ENCODE data around the gene USP14. TPM values are rescaled to one million over a fixed set of nuclear protein-coding genes. Genes with fewer than 3 reads are reported as not detected.

The USP14 gene
- total RNA-seq, 1 experiment from 2014 or later, result 56.1 TPM

GRCh38 chr18:240175-240574, 81.8 kb downstream of the USP14 start:
- no peaks in the 10 kb centered on the region for H3K27me3 ChIP-seq (ENCODE audit: insufficient read depth, low read length)
- no peak overlapping the region for H3K4me2 ChIP-seq (ENCODE audit: low read length)
- CTCF ChIA-PET, result no interaction called here
- no peaks in the 10 kb centered on the region for H3K4me1 ChIP-seq (ENCODE audit: control insufficient read depth in 1 of 2, insufficient read depth in 2 of 2, low read length in 2 of 2)
- DNase-seq (ENCODE audit: low read depth, low spot score), result no peak
- no peak overlapping the region for H3K4me3 ChIP-seq (replicated peaks in 1 of 2; ENCODE audit: low read depth in 1 of 2, low read length in 2 of 2)
- POLR2A ChIA-PET, result no interaction called here
- no peak overlapping the region for H2AFZ ChIP-seq (ENCODE audit: low read depth, low read length, poor library complexity, severe bottlenecking)
- no peaks in the 10 kb centered on the region for H3K36me3 ChIP-seq (ENCODE audit: control insufficient read depth in 1 of 2, insufficient read depth in 2 of 2, low read length in 2 of 2)
- no peak overlapping the region for H3K27ac ChIP-seq (ENCODE audit: low read depth, low read length)
- no peaks in the 10 kb centered on the region for H3K9me3 ChIP-seq (ENCODE audit: control insufficient read depth in 1 of 2, insufficient read depth in 1 of 2, low read depth in 1 of 2, low read length in 2 of 2)
- H3K9me2 ChIP-seq (ENCODE audit: insufficient read depth), result no peaks in the 10 kb centered on the region
- no peaks in the 10 kb centered on the region for H3K79me2 ChIP-seq (ENCODE audit: insufficient read depth, low read length)
- H3K9ac ChIP-seq (ENCODE audit: low read length), result no peak overlapping the region
- no TSS peak for BruUV-seq (replicated peaks)
- intact Hi-C loops (cut with micrococcal nuclease), result no loop called here
- no peaks in the 10 kb centered on the region for H4K20me1 ChIP-seq (ENCODE audit: insufficient read depth)
- TF ChIP-seq CTCF (IDR thresholded peaks at IDR 0.05 in 2 of 3, conservative IDR thresholded peaks at IDR 0.05 in 1 of 3; ENCODE audit: borderline replicate concordance in 1 of 3, insufficient read depth in 1 of 3, low read depth in 2 of 3, low read length in 2 of 3) (no peak), ZFX (IDR thresholded peaks at IDR 0.05) (no peak), MAX (IDR thresholded peaks at IDR 0.05) (no peak), POLR2AphosphoS5 (IDR thresholded peaks at IDR 0.05; ENCODE audit: low read depth, low read length) (no peak), CBX3 (IDR thresholded peaks at IDR 0.05; ENCODE audit: low read depth) (no peak), ELF1 (IDR thresholded peaks at IDR 0.05; ENCODE audit: borderline replicate concordance, low read depth) (no peak), SP1 (IDR thresholded peaks at IDR 0.05; ENCODE audit: low read depth) (no peak), CEBPB (IDR thresholded peaks at IDR 0.05; ENCODE audit: low read depth) (no peak), REST (IDR thresholded peaks at IDR 0.05; ENCODE audit: low read depth) (no peak), SRF (IDR thresholded peaks at IDR 0.05; ENCODE audit: low read depth) (no peak), ATF3 (IDR thresholded peaks at IDR 0.05) (no peak), RAD21 (IDR thresholded peaks at IDR 0.05; ENCODE audit: low read depth) (no peak), TCF7L2 (IDR thresholded peaks at IDR 0.05; ENCODE audit: borderline replicate concordance, extremely low read depth, insufficient read depth, insufficient read length) (no peak), EGR1 (IDR thresholded peaks at IDR 0.05; ENCODE audit: low read depth) (no peak), POLR2A (IDR thresholded peaks at IDR 0.05; ENCODE audit: borderline replicate concordance, extremely low read depth, insufficient read depth, insufficient read length) (no peak), ZBTB33 (IDR thresholded peaks at IDR 0.05; ENCODE audit: extremely low read depth, insufficient replicate concordance, low read length) (no peak)
- RAD21 ChIA-PET (ENCODE audit: low non-redundant PET in 1 of 2, low total read pairs in 2 of 2, uncharacterized antibody in 2 of 2, unreplicated experiment in 2 of 2), result no interaction called here
- no peak for ATAC-seq
